Mucosa of descending colon (tissue), 3 donors: ENCODE results near the gene AQP2. TPM values are rescaled to one million over a fixed set of nuclear protein-coding genes. Genes with fewer than 3 reads are reported as not detected.

ENCODE experiments used
- ATAC-seq: fragments of 200-7000 bp; cut with Tn5 transposase; one replicate; pipeline ENCODE4 v1.9.1; 2020; ENCODE audit warnings: mild to moderate bottlenecking, moderate library complexity
- DNase-seq, 3 donors: peaks; one replicate each; pipeline ENCODE4 v3.0.0-alpha.2; 2020
- H3K36me3 ChIP-seq: fragments of 200-600 bp; one replicate; pipeline ENCODE4 v1.8.0; 2021; ENCODE audit warnings: low read depth, mild to moderate bottlenecking
- H3K4me1 ChIP-seq: fragments of 200-600 bp; one replicate; pipeline ENCODE4 v1.8.0; 2021; ENCODE audit warnings: low read depth, mild to moderate bottlenecking
- H3K4me3 ChIP-seq: fragments of 200-600 bp; one replicate; pipeline ENCODE4 v1.8.0; 2021; ENCODE audit warnings: mild to moderate bottlenecking
- H3K9me3 ChIP-seq: fragments of 200-600 bp; one replicate; pipeline ENCODE4 v1.8.0; 2021; ENCODE audit warnings: mild to moderate bottlenecking
- intact Hi-C, 2 donors: fragments of 100-400 bp; cut with DNase I in 1 of 2; cut with micrococcal nuclease in 1 of 2; formaldehyde crosslinking; loops; one replicate each; pipeline versions ENCODE4 v1.11.0 to v1.11.1; 2022; cut with DNase I, micrococcal nuclease
- total RNA-seq, 3 donors: library from RNA; stranded (reverse); fragmentation: NEBNext Ultra II Directional in 2 of 3; extraction: Animal tissue kit (Norgen Biotek cat#: 25700) in 2 of 3; gene quantifications; one replicate each; pipeline versions ENCODE4 v1.2.1 to v1.2.4, GENCODE V29; 2021 to 2023
- TF ChIP-seq, protein P1 (sequence below): fragments of 200-600 bp; IDR thresholded peaks from one replicate; pipeline ENCODE4 v1.8.0; 2022; ENCODE audit warnings: antibody characterized with exemption, mild to moderate bottlenecking
- donor health status: DM: no; HTN: no; CAD: no; lungs with moderate emphysema.
- donor health status: DM: no; HTN: no; CAD: no.
- donor health status: DM: no; HTN: yes; CAD: no.

The AQP2 gene
- total RNA-seq, 3 donors from 2014 or later = not detected

GRCh38 chr12:49903700-49904423, 46.7 kb upstream of the AQP2 start, which contains the start of gene FAIM2:
Gene FAIM2 (minus strand): TSS chr12:49903900. CDS start chr12:49903792, 108 bp downstream.
- H3K4me1 ChIP-seq = no peaks in the 10 kb centered on the region
- peak in 2 of 3 donors; percentile 23 to 46 for DNase-seq
- no peak within 1 kb of the TSS for H3K4me3 ChIP-seq
- TF ChIP-seq, protein P1, sequence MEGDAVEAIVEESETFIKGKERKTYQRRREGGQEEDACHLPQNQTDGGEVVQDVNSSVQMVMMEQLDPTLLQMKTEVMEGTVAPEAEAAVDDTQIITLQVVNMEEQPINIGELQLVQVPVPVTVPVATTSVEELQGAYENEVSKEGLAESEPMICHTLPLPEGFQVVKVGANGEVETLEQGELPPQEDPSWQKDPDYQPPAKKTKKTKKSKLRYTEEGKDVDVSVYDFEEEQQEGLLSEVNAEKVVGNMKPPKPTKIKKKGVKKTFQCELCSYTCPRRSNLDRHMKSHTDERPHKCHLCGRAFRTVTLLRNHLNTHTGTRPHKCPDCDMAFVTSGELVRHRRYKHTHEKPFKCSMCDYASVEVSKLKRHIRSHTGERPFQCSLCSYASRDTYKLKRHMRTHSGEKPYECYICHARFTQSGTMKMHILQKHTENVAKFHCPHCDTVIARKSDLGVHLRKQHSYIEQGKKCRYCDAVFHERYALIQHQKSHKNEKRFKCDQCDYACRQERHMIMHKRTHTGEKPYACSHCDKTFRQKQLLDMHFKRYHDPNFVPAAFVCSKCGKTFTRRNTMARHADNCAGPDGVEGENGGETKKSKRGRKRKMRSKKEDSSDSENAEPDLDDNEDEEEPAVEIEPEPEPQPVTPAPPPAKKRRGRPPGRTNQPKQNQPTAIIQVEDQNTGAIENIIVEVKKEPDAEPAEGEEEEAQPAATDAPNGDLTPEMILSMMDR = no peak
- no peaks in the 10 kb centered on the region for H3K36me3 ChIP-seq
- intact Hi-C loops = no loop called here
- peak; percentile 64 for ATAC-seq
- no peaks in the 10 kb centered on the region for H3K9me3 ChIP-seq

- Histone ChIP-seq H3K4me1 (no peaks in the 10 kb centered on the region), H3K9me3 (no peaks in the 10 kb centered on the region), H3K4me3 (no peak overlapping the region), H3K36me3 (no peaks in the 10 kb centered on the region)
- ATAC-seq (no peak), DNase-seq (no peak)
- TF ChIP-seq, protein P1 = no peak
- intact Hi-C loops = no loop called here
These were observed 45.9 kb upstream of the AQP2 start for GRCh38 chr12:49904601-49905000.

- intact Hi-C loops = no loop called here
- Histone ChIP-seq H3K4me3 (no peak overlapping the region), H3K9me3 (no peaks in the 10 kb centered on the region), H3K36me3 (no peaks in the 10 kb centered on the region), H3K4me1 (no peaks in the 10 kb centered on the region)
- no peak for ATAC-seq
- DNase-seq = no peak
- TF ChIP-seq, protein P1 = no peak
These were observed 44.7 kb upstream of the AQP2 start for GRCh38 chr12:49905718-49906314.

DNA sequence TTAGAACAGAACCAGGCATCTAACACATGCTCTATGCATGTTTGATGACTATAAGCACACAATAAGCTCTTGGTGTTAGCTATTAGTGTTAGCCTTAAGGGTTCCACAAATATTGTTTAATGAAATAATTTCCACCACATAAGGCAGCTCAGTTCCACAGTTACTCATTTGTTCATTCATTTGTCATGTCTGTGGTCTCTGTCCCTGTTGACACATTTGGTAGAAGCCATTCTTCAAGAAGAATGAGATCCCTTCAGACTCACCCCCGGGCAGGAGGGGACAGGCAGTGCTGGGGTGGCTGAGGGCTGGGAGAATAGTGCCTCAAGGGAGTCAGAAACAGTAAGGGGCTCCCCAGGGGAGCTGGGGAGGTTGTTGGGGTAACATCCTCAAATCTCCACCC, 43.2 kb upstream of the AQP2 start:
- intact Hi-C loops = no loop called here
- DNase-seq (no peak), ATAC-seq (no peak)
- H3K9me3 ChIP-seq = no peaks in the 10 kb centered on the region
- TF ChIP-seq, protein P1 = no peak
- no peaks in the 10 kb centered on the region for H3K4me1 ChIP-seq
- H3K36me3 ChIP-seq = no peaks in the 10 kb centered on the region
- no peak overlapping the region for H3K4me3 ChIP-seq

GRCh38 chr12:49909356-49909755, 41.2 kb upstream of the AQP2 start:
- intact Hi-C loops = no loop called here
- TF ChIP-seq, protein P1 = no peak
- Histone ChIP-seq H3K4me3 (no peak overlapping the region), H3K4me1 (no peaks in the 10 kb centered on the region), H3K9me3 (no peaks in the 10 kb centered on the region), H3K36me3 (no peaks in the 10 kb centered on the region)
- ATAC-seq = no peak
- no peak for DNase-seq
